Measurements from ENCODE around the gene MPPE1.

GRCh38 chr18:11839556-11839955, 68.6 kb downstream of the MPPE1 start:
- TF ChIP-seq RCOR1 (conservative IDR thresholded peaks at IDR 0.05; ENCODE audit: low read depth, low read length) (no peak), FOXK2 (IDR thresholded peaks at IDR 0.05) (no peak)

All from GM12878 (cell line).